ENCODE data around the gene ZNF629. TPM values are rescaled to one million over a fixed set of nuclear protein-coding genes. Genes with fewer than 3 reads are reported as not detected.

ZNF629 gene
- polyA plus RNA-seq, 2 of the 4 experiments (the other 2 are of a cell fraction), result 5.9 to 13.6 TPM

GRCh38 chr16:30778549-30779244 is 8.3 kb downstream of the ZNF629 start:
- ChIA-PET POLR2A (interaction anchor here (0.7 to 1.0 kb wide), 3 partner anchors 33 to 145 kb away, joined by 3 to 4 read pairs (median 3); partner anchors contain the start of gene FBXL19), CTCF (interaction anchor here (1.3 to 2.4 kb wide), 2 partner anchors 35 to 66 kb away, joined by 3 to 10 read pairs; no protein-coding TSS in a partner anchor)
- Histone ChIP-seq H3K4me2 (no peak overlapping the region), H3K9me3 (no peaks in the 10 kb centered on the region), H3K4me1 (peaks cover 11% of the 10 kb centered on the region), H3K4me3 (no peak overlapping the region), H3K27ac (0 out of 6 replicates have a peak overlapping the region, but pooled peaks of 1 of the 2 experiments have one; percentile 4)
- WGBS (ENCODE audit: missing lambda C conversion rate), result 90% methylated on average over 14 of the region's 14 CpGs
- no peak for DNase-seq (ENCODE audit: low read depth in 1 of 2, low spot score in 1 of 2)
- FAIRE-seq, result no peak
- no peak for ATAC-seq
- TF ChIP-seq CBX2 (IDR thresholded peaks at IDR 0.05; ENCODE audit: borderline replicate concordance, low read depth) (no peak), CBX8 (IDR thresholded peaks at IDR 0.05) (no peak), HOXB5 (CRISPR knock-in tag; IDR thresholded peaks at IDR 0.05) (no peak), RCOR1 (IDR thresholded peaks at IDR 0.05; ENCODE audit: low read depth, low read length) (no peak), ZC3H11A (IDR thresholded peaks at IDR 0.05) (no peak), SREBF2 (IDR thresholded peaks at IDR 0.05) (no peak), JUN (IDR thresholded peaks at IDR 0.05) (no peak), RAD21 (conservative IDR thresholded peaks at IDR 0.05 in 1 of 2, IDR thresholded peaks at IDR 0.05 in 1 of 2) (no peak), ZFP36 (IDR thresholded peaks at IDR 0.05; ENCODE audit: borderline replicate concordance, partially characterized antibody) (no peak), TFCP2L1 (CRISPR knock-in tag; IDR thresholded peaks at IDR 0.05) (no peak), CHD4 (IDR thresholded peaks at IDR 0.05; ENCODE audit: borderline replicate concordance) (no peak), POLR2A (IDR thresholded peaks at IDR 0.05; ENCODE audit: low read length) (no peak), MAZ (IDR thresholded peaks at IDR 0.05; ENCODE audit: borderline replicate concordance, low read depth, low read length) (no peak), HMGXB4 (CRISPR knock-in tag; IDR thresholded peaks at IDR 0.05; ENCODE audit: borderline replicate concordance) (no peak), HOXA7 (CRISPR knock-in tag; IDR thresholded peaks at IDR 0.05) (no peak), FOSB (CRISPR knock-in tag; IDR thresholded peaks at IDR 0.05) (no peak), KDM5A (IDR thresholded peaks at IDR 0.05) (no peak), NR3C1 (IDR thresholded peaks at IDR 0.05) (no peak)

DNA sequence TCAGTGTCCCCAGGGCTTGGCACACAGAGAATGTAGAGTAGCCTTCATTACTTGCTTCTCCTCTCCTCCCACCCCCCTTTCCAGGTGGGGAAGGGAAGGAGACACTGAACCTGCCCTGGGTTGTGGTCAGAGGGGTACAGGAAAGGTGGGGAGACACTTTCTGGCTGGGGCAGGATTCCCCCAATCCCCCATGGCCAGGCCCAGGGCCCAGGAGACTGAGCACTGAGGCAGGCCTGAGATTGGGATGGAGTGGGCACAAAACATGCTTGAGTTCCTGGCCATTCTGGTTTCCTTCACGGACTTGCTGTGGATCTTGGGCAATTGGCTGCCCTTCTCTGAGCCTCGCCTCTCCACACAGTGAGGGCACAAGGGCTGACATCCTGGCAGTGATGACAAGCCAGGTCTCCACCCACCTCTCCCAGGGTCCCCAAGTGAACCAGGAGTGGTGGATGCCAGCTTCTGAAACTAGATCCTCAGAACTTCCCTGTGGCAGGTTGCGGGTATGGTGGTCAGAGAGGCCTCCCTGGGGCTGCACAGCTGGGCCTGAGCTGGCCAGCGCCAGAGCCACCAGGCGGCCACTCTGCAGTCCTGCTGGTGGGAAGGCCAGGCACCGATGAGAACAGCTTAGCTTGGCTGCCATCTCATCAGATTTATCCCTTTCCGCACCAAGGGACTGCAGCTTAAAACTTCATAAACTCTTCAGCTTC is 9.3 kb downstream of the ZNF629 start:
- WGBS (ENCODE audit: missing lambda C conversion rate), result 98% methylated on average over 4 of the region's 7 CpGs

More for the DNA sequence above, 9.3 kb downstream of the ZNF629 start:
- CTCF ChIA-PET, result interaction anchor here (0.9 to 2.4 kb wide), 5 partner anchors 28 to 165 kb away, joined by 3 to 10 read pairs (median 3); no protein-coding TSS in a partner anchor
- peaks cover 11% of the 10 kb centered on the region for H3K4me1 ChIP-seq
- TF ChIP-seq CHD4 (IDR thresholded peaks at IDR 0.05; ENCODE audit: borderline replicate concordance), result no peak
- no peak for TF ChIP-seq ZFP36 (IDR thresholded peaks at IDR 0.05; ENCODE audit: borderline replicate concordance, partially characterized antibody)
- no peak for TF ChIP-seq FOSB (CRISPR knock-in tag; IDR thresholded peaks at IDR 0.05)
- no peak for TF ChIP-seq JUNB (IDR thresholded peaks at IDR 0.05)
- TF ChIP-seq HOXA7 (CRISPR knock-in tag; IDR thresholded peaks at IDR 0.05), result no peak
- no peak for TF ChIP-seq TFCP2L1 (CRISPR knock-in tag; IDR thresholded peaks at IDR 0.05)
- no peak for TF ChIP-seq SMC3 (IDR thresholded peaks at IDR 0.05)
- TF ChIP-seq NPAS2 (CRISPR knock-in tag; IDR thresholded peaks at IDR 0.05; ENCODE audit: borderline replicate concordance), result no peak
- TF ChIP-seq CBX2 (IDR thresholded peaks at IDR 0.05; ENCODE audit: borderline replicate concordance, low read depth), result no peak
- no peak; the same call in 1 of the 2 replicates for TF ChIP-seq POLR2A (IDR thresholded peaks at IDR 0.05; ENCODE audit: low read length)
- no peak for TF ChIP-seq ATOH8 (CRISPR knock-in tag; IDR thresholded peaks at IDR 0.05; ENCODE audit: low read depth)
- no peak for TF ChIP-seq EHF (CRISPR knock-in tag; IDR thresholded peaks at IDR 0.05)
- no peak for TF ChIP-seq ZNF302 (CRISPR knock-in tag; IDR thresholded peaks at IDR 0.05)
- no peak for TF ChIP-seq HES2 (IDR thresholded peaks at IDR 0.05)
- TF ChIP-seq HOXB13 (CRISPR knock-in tag; IDR thresholded peaks at IDR 0.05; ENCODE audit: low read depth), result no peak
- no peak for TF ChIP-seq RARB (CRISPR knock-in tag; IDR thresholded peaks at IDR 0.05)
- ATAC-seq, result no peak
- H3K27ac ChIP-seq, result no peak overlapping the region
- DNase-seq (ENCODE audit: low read depth in 1 of 2, low spot score in 1 of 2), result no peak
- no peak overlapping the region for H3K4me2 ChIP-seq
- POLR2A ChIA-PET, result interaction anchor here (0.9 to 1.0 kb wide), 3 partner anchors 34 to 97 kb away, joined by 3 to 4 read pairs (median 3); no protein-coding TSS in a partner anchor
- no peak overlapping the region for H3K4me3 ChIP-seq
- no peak for FAIRE-seq
- H3K9me3 ChIP-seq, result no peaks in the 10 kb centered on the region
